Measurements from ENCODE around the gene ATP8B4. TPM values are rescaled to one million over a fixed set of nuclear protein-coding genes. Genes with fewer than 3 reads are reported as not detected.

ATP8B4 gene
- total RNA-seq, 2 experiments from 2014 or later = 25.0 to 30.3 TPM

- peaks cover 49% of the 10 kb centered on the region for H3K36me3 Mint-ChIP-seq
Measured at GRCh38 chr15:49953421-49953820, 165.6 kb downstream of the ATP8B4 start.

DNA sequence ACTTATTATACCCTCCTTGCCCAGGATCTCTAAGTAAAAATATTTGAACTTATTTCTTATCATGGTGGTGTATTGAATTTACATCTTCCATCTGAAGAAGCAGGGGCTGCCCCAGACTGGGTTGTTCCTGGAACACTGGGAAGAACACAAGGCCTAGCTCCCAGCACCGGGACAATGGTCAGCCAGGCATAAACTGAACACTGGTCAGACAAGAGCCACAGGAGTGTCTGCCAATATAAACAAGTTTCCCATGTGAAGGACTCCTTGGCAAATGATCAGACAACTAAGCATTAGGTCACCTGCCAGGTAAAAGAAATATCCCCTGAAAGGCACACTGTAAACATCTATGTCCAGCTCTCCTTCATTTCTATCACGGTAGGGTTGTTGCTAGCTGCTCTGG, 172.4 kb downstream of the ATP8B4 start:
- H3K27me3 Mint-ChIP-seq = no peaks in the 10 kb centered on the region
- ATAC-seq (ENCODE audit: low read depth) (no peak), DNase-seq (no peak)
- H3K27ac Mint-ChIP-seq = no peak overlapping the region
- H3K4me3 Mint-ChIP-seq = no peak overlapping the region
- peaks cover 2% of the 10 kb centered on the region for H3K4me1 Mint-ChIP-seq
- H3K36me3 Mint-ChIP-seq = peaks cover 43% of the 10 kb centered on the region
- H3K9me3 Mint-ChIP-seq = peaks cover 27% of the 10 kb centered on the region
- POLR2A ChIA-PET = no interaction called here

More at GRCh38 chr15:49953421-49953820, 165.6 kb downstream of the ATP8B4 start:
- Mint-ChIP-seq H3K4me1 (no peaks in the 10 kb centered on the region), H3K27ac (no peak overlapping the region), H3K4me3 (no peak overlapping the region), H3K27me3 (peaks cover 2% of the 10 kb centered on the region), H3K9me3 (peaks cover 26% of the 10 kb centered on the region)
- POLR2A ChIA-PET = no interaction called here
- DNase-seq (no peak), ATAC-seq (ENCODE audit: low read depth) (no peak)

DNA sequence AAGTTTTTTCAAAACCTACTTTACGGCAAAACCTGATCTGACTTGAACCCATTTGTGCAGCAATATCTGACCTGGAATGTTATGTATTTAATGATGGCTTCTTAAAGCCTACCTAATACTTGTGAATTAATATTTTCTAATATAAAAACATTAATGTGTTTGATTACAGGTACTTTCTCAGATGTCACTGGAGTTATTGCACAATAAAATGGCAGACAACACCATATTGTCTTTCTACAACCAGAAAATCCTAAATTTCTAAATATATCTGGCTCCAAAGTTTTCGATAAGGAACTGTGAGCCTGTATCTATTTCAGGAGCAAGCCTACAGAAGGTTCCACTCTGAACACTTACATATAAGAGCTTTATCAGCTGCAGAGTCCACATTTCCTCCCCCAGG, 184.5 kb downstream of the ATP8B4 start:
- Mint-ChIP-seq H3K4me1 (peaks cover 3% of the 10 kb centered on the region), H3K27ac (no peak overlapping the region), H3K36me3 (peaks cover 30% of the 10 kb centered on the region), H3K27me3 (peaks cover 7% of the 10 kb centered on the region), H3K9me3 (no peaks in the 10 kb centered on the region), H3K4me3 (no peak overlapping the region)
- ATAC-seq (ENCODE audit: low read depth) (no peak), DNase-seq (no peak)
- POLR2A ChIA-PET = no interaction called here

DNA sequence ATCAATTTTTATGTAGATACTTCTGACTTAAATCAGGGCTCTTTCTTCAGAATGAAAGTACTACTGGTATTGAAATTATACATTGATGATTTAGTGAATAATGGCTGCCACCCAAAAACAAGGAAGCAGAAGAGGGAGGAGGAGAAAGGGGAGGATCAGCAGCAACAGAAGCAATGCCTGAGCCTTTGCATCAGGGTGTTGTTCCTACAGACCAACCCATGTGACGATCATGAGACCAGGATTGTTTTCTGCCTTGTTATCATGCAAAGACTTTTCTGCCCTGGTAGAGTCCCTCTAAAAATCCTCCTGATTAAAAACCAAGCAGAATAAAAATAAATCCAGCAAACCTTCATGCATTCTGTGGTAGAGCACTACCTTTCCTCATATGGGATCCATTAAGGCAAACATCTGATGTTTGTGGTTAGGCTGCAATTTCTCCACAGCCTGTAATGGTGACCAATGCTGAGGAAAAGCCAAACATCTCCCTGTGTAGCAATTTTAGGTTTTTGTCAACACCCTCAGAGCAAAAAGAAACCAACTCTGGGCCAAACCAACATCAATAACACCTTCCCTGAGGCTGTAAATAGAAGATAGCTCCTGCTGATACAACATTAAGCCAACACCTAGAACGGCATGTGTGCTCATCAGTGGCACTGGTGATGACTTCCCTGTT, 191.7 kb downstream of the ATP8B4 start:
- H3K27ac Mint-ChIP-seq = no peak overlapping the region
- ATAC-seq (ENCODE audit: low read depth) (no peak), DNase-seq (no peak)
- no peaks in the 10 kb centered on the region for H3K4me1 Mint-ChIP-seq
- peaks cover 31% of the 10 kb centered on the region for H3K36me3 Mint-ChIP-seq
- no peaks in the 10 kb centered on the region for H3K9me3 Mint-ChIP-seq
- POLR2A ChIA-PET = no interaction called here
- H3K4me3 Mint-ChIP-seq = no peak overlapping the region
- H3K27me3 Mint-ChIP-seq = peaks cover 2% of the 10 kb centered on the region

GRCh38 chr15:49926740-49927139, 192.3 kb downstream of the ATP8B4 start:
- DNase-seq = no peak
- ATAC-seq (ENCODE audit: low read depth) = no peak
- no peak overlapping the region for H3K4me3 Mint-ChIP-seq
- H3K27ac Mint-ChIP-seq = no peak overlapping the region
- no peaks in the 10 kb centered on the region for H3K4me1 Mint-ChIP-seq
- peaks cover 30% of the 10 kb centered on the region for H3K36me3 Mint-ChIP-seq
- POLR2A ChIA-PET = no interaction called here
- H3K9me3 Mint-ChIP-seq = no peaks in the 10 kb centered on the region
- H3K27me3 Mint-ChIP-seq = peaks cover 2% of the 10 kb centered on the region

GRCh38 chr15:49923671-49924070, 195.4 kb downstream of the ATP8B4 start:
- Mint-ChIP-seq H3K27me3 (peaks cover 2% of the 10 kb centered on the region), H3K36me3 (peaks cover 40% of the 10 kb centered on the region), H3K9me3 (no peaks in the 10 kb centered on the region), H3K4me3 (no peak overlapping the region), H3K4me1 (no peaks in the 10 kb centered on the region), H3K27ac (no peak overlapping the region)
- no peak for DNase-seq
- POLR2A ChIA-PET = no interaction called here
- ATAC-seq (ENCODE audit: low read depth) = no peak

- H3K4me3 Mint-ChIP-seq = no peak overlapping the region
- DNase-seq (no peak), ATAC-seq (ENCODE audit: low read depth) (no peak)
- no peaks in the 10 kb centered on the region for H3K4me1 Mint-ChIP-seq
- H3K27ac Mint-ChIP-seq = no peak overlapping the region
- POLR2A ChIA-PET = no interaction called here
- H3K9me3 Mint-ChIP-seq = no peaks in the 10 kb centered on the region
- H3K27me3 Mint-ChIP-seq = no peaks in the 10 kb centered on the region
- H3K36me3 Mint-ChIP-seq = peaks cover 48% of the 10 kb centered on the region
Measured at GRCh38 chr15:49919034-49919433, 200.0 kb downstream of the ATP8B4 start.

DNA sequence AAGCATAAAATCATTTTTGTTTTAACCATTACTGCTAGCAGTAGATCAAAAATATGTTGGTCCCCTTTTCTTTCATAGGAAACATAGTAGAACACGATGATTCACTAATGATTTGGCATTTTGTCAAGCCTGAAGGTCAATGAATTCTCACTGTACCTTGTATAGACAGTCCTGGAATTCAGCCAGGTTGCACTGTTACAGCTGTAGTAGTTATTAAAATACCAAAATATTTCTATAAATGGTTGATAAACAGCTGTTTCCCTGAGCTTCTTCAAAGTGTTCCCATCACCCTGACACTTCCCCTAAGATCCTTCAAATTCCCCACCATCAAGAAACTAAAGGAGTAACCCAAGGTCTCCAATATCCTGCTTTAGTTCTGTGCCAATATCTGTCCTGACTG, 200.9 kb downstream of the ATP8B4 start:
- ATAC-seq (ENCODE audit: low read depth) (no peak), DNase-seq (no peak)
- no peak overlapping the region for H3K4me3 Mint-ChIP-seq
- POLR2A ChIA-PET = no interaction called here
- H3K36me3 Mint-ChIP-seq = peaks cover 50% of the 10 kb centered on the region
- H3K9me3 Mint-ChIP-seq = no peaks in the 10 kb centered on the region
- H3K27me3 Mint-ChIP-seq = no peaks in the 10 kb centered on the region
- no peak overlapping the region for H3K27ac Mint-ChIP-seq
- no peaks in the 10 kb centered on the region for H3K4me1 Mint-ChIP-seq

DNA sequence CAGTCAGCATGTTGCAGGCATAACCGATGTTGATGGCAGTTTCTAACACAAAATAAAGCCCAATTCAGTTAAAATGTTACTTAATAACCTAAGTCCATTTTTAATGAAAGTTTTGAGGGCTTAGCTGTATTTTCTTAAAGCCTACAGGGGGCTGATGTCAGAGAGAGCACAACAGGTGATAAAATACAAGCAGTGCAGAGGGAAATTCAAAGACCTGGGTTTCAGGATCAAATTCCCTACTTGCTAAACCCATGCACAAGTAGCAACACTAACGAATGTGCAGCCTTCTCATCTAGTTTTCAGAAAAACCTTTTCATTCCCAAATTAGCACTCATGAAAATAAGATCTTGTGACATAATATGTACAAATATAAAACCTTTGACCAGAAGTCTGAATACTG, 202.0 kb downstream of the ATP8B4 start:
- no peaks in the 10 kb centered on the region for H3K27me3 Mint-ChIP-seq
- no peaks in the 10 kb centered on the region for H3K9me3 Mint-ChIP-seq
- POLR2A ChIA-PET = no interaction called here
- ATAC-seq (ENCODE audit: low read depth) (no peak), DNase-seq (no peak)
- H3K4me3 Mint-ChIP-seq = no peak overlapping the region
- no peak overlapping the region for H3K27ac Mint-ChIP-seq
- no peaks in the 10 kb centered on the region for H3K4me1 Mint-ChIP-seq
- peaks cover 55% of the 10 kb centered on the region for H3K36me3 Mint-ChIP-seq

GRCh38 chr15:49915822-49916221, 203.2 kb downstream of the ATP8B4 start:
- no peak for ATAC-seq (ENCODE audit: low read depth)
- no peaks in the 10 kb centered on the region for H3K4me1 Mint-ChIP-seq
- no peak overlapping the region for H3K4me3 Mint-ChIP-seq
- DNase-seq = no peak
- no peaks in the 10 kb centered on the region for H3K27me3 Mint-ChIP-seq
- H3K36me3 Mint-ChIP-seq = peaks cover 58% of the 10 kb centered on the region
- peaks cover 2% of the 10 kb centered on the region for H3K9me3 Mint-ChIP-seq
- POLR2A ChIA-PET = no interaction called here
- no peak overlapping the region for H3K27ac Mint-ChIP-seq

- Mint-ChIP-seq H3K36me3 (peaks cover 48% of the 10 kb centered on the region), H3K27me3 (no peaks in the 10 kb centered on the region), H3K9me3 (peaks cover 6% of the 10 kb centered on the region), H3K4me1 (peaks cover 1% of the 10 kb centered on the region), H3K4me3 (no peak overlapping the region), H3K27ac (no peak overlapping the region)
- no peak for ATAC-seq (ENCODE audit: low read depth)
- DNase-seq = no peak
- POLR2A ChIA-PET = no interaction called here
Measured at GRCh38 chr15:49908933-49909295, 210.1 kb downstream of the ATP8B4 start.

DNA sequence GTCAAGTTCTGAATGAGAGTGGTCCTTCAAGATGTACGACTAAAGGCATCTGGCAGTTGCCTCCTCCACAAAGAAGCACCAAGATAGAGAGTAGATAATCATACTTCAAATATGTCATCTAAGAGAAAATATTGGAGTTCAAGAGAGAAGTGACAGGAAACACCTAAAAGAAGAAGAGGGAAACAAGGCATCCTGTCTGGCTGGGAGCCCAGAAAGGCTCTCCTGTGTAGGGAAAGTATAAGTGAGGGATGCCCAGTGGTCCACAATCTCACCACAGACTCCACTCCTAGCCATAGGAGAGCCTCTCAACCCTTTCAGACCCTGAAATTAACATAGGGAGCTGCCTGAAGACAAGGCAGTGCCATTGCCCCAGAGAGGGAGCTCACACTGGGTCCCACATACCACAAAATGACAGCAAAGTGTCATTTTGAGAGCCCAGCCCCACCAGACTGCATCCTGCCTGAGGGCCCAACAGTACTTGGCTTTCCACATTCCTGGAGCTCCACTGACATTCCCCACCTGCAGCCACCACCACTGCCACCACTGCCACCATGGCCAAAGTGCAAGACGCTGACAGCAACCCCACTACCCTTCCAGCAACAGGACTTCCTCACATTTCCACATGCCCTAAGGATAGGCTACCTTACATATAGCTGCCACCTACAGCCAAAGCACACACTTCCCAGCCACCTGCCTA, 210.6 kb downstream of the ATP8B4 start:
- Mint-ChIP-seq H3K36me3 (peaks cover 47% of the 10 kb centered on the region), H3K27ac (no peak overlapping the region), H3K4me3 (no peak overlapping the region), H3K9me3 (peaks cover 6% of the 10 kb centered on the region), H3K27me3 (no peaks in the 10 kb centered on the region), H3K4me1 (peaks cover 1% of the 10 kb centered on the region)
- no peak for ATAC-seq (ENCODE audit: low read depth)
- POLR2A ChIA-PET = no interaction called here
- DNase-seq = no peak

DNA sequence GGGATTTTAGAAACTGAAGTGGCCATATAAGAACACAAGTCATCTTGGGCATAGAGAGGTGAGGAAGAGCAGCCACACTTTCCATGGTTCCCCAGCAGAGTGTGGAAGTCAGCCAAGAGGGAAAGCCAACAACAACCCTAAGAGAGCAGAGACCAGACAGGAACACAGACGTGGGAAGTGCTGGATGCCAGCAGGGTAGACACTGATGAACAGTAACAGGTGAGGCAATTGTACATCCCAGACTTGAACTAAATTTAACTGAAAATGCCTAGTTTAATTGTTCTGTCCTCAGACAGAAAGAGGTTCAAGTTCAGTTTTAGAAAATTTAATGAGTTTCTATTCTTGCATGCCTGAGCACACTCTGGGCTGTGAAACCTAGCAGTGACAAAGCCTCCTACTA, 212.1 kb downstream of the ATP8B4 start:
- ATAC-seq (ENCODE audit: low read depth) (no peak), DNase-seq (no peak)
- peaks cover 34% of the 10 kb centered on the region for H3K36me3 Mint-ChIP-seq
- peaks cover 6% of the 10 kb centered on the region for H3K9me3 Mint-ChIP-seq
- H3K4me3 Mint-ChIP-seq = no peak overlapping the region
- H3K4me1 Mint-ChIP-seq = peaks cover 1% of the 10 kb centered on the region
- POLR2A ChIA-PET = no interaction called here
- no peak overlapping the region for H3K27ac Mint-ChIP-seq
- peaks cover under 1% of the 10 kb centered on the region for H3K27me3 Mint-ChIP-seq

DNA sequence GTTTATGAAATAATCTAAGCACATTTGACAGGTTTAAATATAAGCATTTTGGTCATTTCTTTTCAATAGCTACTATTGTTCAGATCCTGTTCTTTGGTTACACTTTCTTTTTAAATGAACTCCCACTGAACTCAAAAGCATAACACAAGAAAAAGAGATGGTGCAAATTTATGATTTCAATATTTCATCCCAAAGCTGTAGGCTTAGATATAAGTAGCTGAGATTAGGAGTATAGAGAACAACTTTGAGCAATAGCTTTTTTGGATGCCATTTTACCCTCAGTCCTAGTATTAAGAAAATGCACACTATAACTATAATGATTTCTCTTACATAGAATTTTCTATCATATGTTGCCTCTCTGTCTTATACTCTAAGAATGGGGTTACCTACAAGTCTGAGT, 213.8 kb downstream of the ATP8B4 start:
- DNase-seq (no peak), ATAC-seq (ENCODE audit: low read depth) (no peak)
- peaks cover 25% of the 10 kb centered on the region for H3K36me3 Mint-ChIP-seq
- H3K27me3 Mint-ChIP-seq = peaks cover 2% of the 10 kb centered on the region
- no peak overlapping the region for H3K27ac Mint-ChIP-seq
- H3K4me3 Mint-ChIP-seq = no peak overlapping the region
- H3K9me3 Mint-ChIP-seq = peaks cover 1% of the 10 kb centered on the region
- peaks cover 1% of the 10 kb centered on the region for H3K4me1 Mint-ChIP-seq
- POLR2A ChIA-PET = no interaction called here

Measured in activated naive CD8-positive, alpha-beta T cell treated with anti-CD3 and anti-CD28 coated beads, Interleukin-2, amount 10 ng/mL, durations not matched to agents 7 days and 5 days (primary cell).